K562 (cell line): Measurements from ENCODE around the gene FH. TPM values are rescaled to one million over a fixed set of nuclear protein-coding genes. Genes with fewer than 3 reads are reported as not detected.

Source experiments
- ATAC-seq: fragments of 200-7000 bp; cut with Tn5 transposase; 3 replicates; pipeline ENCODE4 v1.9.1; 2020; ENCODE audit warnings: moderate library complexity
- BruUV-seq: library from RNA; stranded (reverse); fragments of 400-500 nt; replicated peaks from 2 replicates; lab custom pipeline; 2021; lab: Mats Ljungman, UMichigan
- CTCF ChIA-PET: fragments of 300-600 bp; formaldehyde crosslinking; extraction: SDS; loops from one replicate; lab custom pipeline; 2021; ENCODE audit warnings: low intra/inter-chr PET ratio; lab: Yijun Ruan, JAX
- POLR2A ChIA-PET: fragments of 300-600, 350-650 bp; sonication (Branson Sonifier 250); formaldehyde crosslinking; extraction: SDS; loops from one replicate; lab custom pipeline; 2021; ENCODE audit warnings: antibody characterized with exemption, inconsistent platforms; lab: Yijun Ruan, JAX
- DNase-seq, 4 experiments: peaks; one replicate each; pipeline versions ENCODE4 v3.0.0 to v3.0.0-alpha.2; 2011 to 2018; ENCODE audit warnings: low spot score in 3 of 4, mixed read lengths in 3 of 4; ENCODE audit errors: extremely low read depth in 1 of 4
- FAIRE-seq: peaks from 2 replicates; lab custom pipeline; 2011; peaks lifted over from hg19 to GRCh38; lab: Jason Lieb, UNC
- H2AFZ ChIP-seq: 2 replicates; pipeline ENCODE4 v1.6.0; 2011; ENCODE audit warnings: low read depth, low read length, control low read depth, inconsistent platforms
- H3K27ac ChIP-seq: fragments of 200-600 bp; 3 replicates; pipeline ENCODE4 v1.8.0; 2011; ENCODE audit warnings: low read depth, mild to moderate bottlenecking, control low read depth, inconsistent platforms, low read length, moderate library complexity, mixed read lengths; ENCODE audit errors: extremely low read depth
- H3K27me3 ChIP-seq, 2 experiments: fragments of 300-600 bp in 1 of 2; 2 replicates in 1 of 2; 3 replicates in 1 of 2; pipeline versions ENCODE4 v1.6.0 to v1.8.0; 2011; ENCODE audit warnings: inconsistent platforms in 2 of 2, low read length in 2 of 2, mild to moderate bottlenecking in 1 of 2, mixed read lengths in 1 of 2, moderate library complexity in 1 of 2; ENCODE audit not compliant: control insufficient read depth in 2 of 2, insufficient read depth in 2 of 2
- H3K36me3 ChIP-seq: fragments of 300-600 bp; 3 replicates; pipeline ENCODE4 v1.8.0; 2011; ENCODE audit warnings: mild to moderate bottlenecking, low read length, inconsistent platforms; ENCODE audit not compliant: control insufficient read depth, insufficient read depth
- H3K4me1 ChIP-seq, 2 experiments: fragments of 200-600 bp in 1 of 2; replicated peaks in 1 of 2; 2 replicates in 1 of 2; 3 replicates in 1 of 2; pipeline versions ENCODE4 v1.5.1 to v1.8.0; 2011; ENCODE audit warnings: inconsistent platforms in 2 of 2, low read length in 2 of 2, mild to moderate bottlenecking in 1 of 2, mixed read lengths in 1 of 2, moderate library complexity in 1 of 2; ENCODE audit not compliant: control insufficient read depth in 2 of 2, insufficient read depth in 2 of 2
- H3K4me2 ChIP-seq: 2 replicates; pipeline ENCODE4 v1.6.1; 2011; ENCODE audit warnings: low read length, control low read depth, inconsistent platforms, mixed read lengths; ENCODE audit not compliant: insufficient read depth
- H3K4me3 ChIP-seq: fragments of 200-600 bp; sonication (generic), shearing (Covaris generic); 2 replicates; pipeline ENCODE4 v1.5.1; 2016; ENCODE audit warnings: control low read depth, inconsistent platforms
- H3K79me2 ChIP-seq: fragments of 200-600 bp; 3 replicates; pipeline ENCODE4 v1.8.0; 2011; ENCODE audit warnings: low read length, inconsistent platforms; ENCODE audit not compliant: control insufficient read depth, insufficient read depth
- H3K9ac ChIP-seq, 2 experiments: 2 replicates each; pipeline versions ENCODE4 v1.6.0 to v1.6.1; 2011; ENCODE audit warnings: low read depth in 2 of 2, low read length in 2 of 2, control low read depth in 1 of 2, inconsistent platforms in 1 of 2, mild to moderate bottlenecking in 1 of 2, mixed read lengths in 1 of 2; ENCODE audit not compliant: insufficient read depth in 1 of 2
- H3K9me1 ChIP-seq: one replicate; pipeline ENCODE4 v1.6.0; 2011; ENCODE audit warnings: inconsistent platforms, mild to moderate bottlenecking, low read length, moderate library complexity; ENCODE audit not compliant: control insufficient read depth, insufficient read depth
- H3K9me3 ChIP-seq: replicated peaks from 2 replicates; pipeline ENCODE4 v1.5.1; 2011; ENCODE audit warnings: low read depth, low read length, inconsistent platforms; ENCODE audit not compliant: control insufficient read depth, insufficient read depth
- H4K20me1 ChIP-seq: replicated peaks from 2 replicates; pipeline ENCODE4 v1.6.1; 2011; ENCODE audit warnings: low read length, inconsistent platforms, mixed read lengths; ENCODE audit not compliant: control insufficient read depth, insufficient read depth
- CBX2 ChIP-seq: fragments of 200-600 bp; sonication (generic); IDR thresholded peaks from one replicate; pipeline ENCODE4 v1.6.1; 2012; ENCODE audit warnings: mild to moderate bottlenecking, low read length, inconsistent platforms; ENCODE audit not compliant: insufficient read depth, poor library complexity, severe bottlenecking
- HNRNPLL ChIP-seq: fragments of 200-400 bp; formaldehyde crosslinking; IDR thresholded peaks from 2 replicates; pipeline ENCODE4 v1.6.1; 2017; ENCODE audit warnings: low read length, low read depth, mild to moderate bottlenecking; ENCODE audit not compliant: poor library complexity, severe bottlenecking
- KDM4B ChIP-seq, 2 experiments: fragments of 450-650 bp in 1 of 2; sonication (generic) in 1 of 2; IDR thresholded peaks; 2 replicates each; pipeline ENCODE4 v1.6.1; 2016 to 2017; ENCODE audit warnings: borderline replicate concordance in 2 of 2, antibody characterized with exemption in 1 of 2, low read depth in 1 of 2, mild to moderate bottlenecking in 1 of 2
- POLR3A ChIP-seq: IDR thresholded peaks from 2 replicates; pipeline ENCODE4 v1.6.1; 2011; ENCODE audit warnings: borderline replicate concordance, mild to moderate bottlenecking, moderate library complexity; ENCODE audit not compliant: insufficient read length, insufficient read depth; ENCODE audit errors: extremely low read depth
- RCOR1 ChIP-seq, 2 experiments: IDR thresholded peaks; 2 replicates each; pipeline ENCODE4 v1.6.1; 2012; ENCODE audit warnings: low read depth in 2 of 2, low read length in 2 of 2, borderline replicate concordance in 1 of 2, improper control_type of control experiment in 1 of 2
- RFX1 ChIP-seq: fragments of 450-650 bp; IDR thresholded peaks from 2 replicates; pipeline ENCODE4 v1.6.1; 2016; ENCODE audit warnings: mild to moderate bottlenecking, moderate library complexity
- SMARCA4 ChIP-seq: fragments of 450-650 bp; IDR thresholded peaks from 2 replicates; pipeline ENCODE4 v1.6.1; 2016
- SNRNP70 ChIP-seq: fragments of 200-400 bp; formaldehyde crosslinking; optimal IDR thresholded peaks from 2 replicates; pipeline ENCODE3; 2017; ENCODE audit warnings: low read depth, low read length
- WGBS: fragments of 100-300 bp; shearing (Covaris generic); methylation state at CpG from one replicate; pipeline ENCODE4 v1.1.6; 2016; ENCODE audit warnings: low coverage, mixed read lengths; ENCODE audit not compliant: insufficient coverage; ENCODE audit errors: missing lambda C conversion rate; 5-methylcytosine and 5-hydroxymethylcytosine counted together
- in situ Hi-C: fragments of 300-500 bp; cut with MboI; formaldehyde crosslinking; loops from 4 replicates; pipeline ENCODE4 v1.15.0; 2018; ENCODE audit warnings: inconsistent platforms, mixed read lengths
- intact Hi-C: fragments of 100-400 bp; cut with micrococcal nuclease; formaldehyde crosslinking; loops from 2 replicates; pipeline ENCODE4 v1.14.2; 2022
- polyA plus RNA-seq, 8 experiments: library from polyadenylated mRNA; depleted of rRNA in 4 of 8; stranded (reverse) in 5 of 8; unstranded in 3 of 8; fragments of >200 nt; fragmentation: Nextera tagmentation in 2 of 8; fragmentation: Illumina TruSeq in 1 of 8; extraction: Ambion mirVana in 2 of 8; extraction: Trizol in 1 of 8; gene quantifications; 2 replicates each; pipeline versions ENCODE4 v1.2.1 to v1.2.3, GENCODE V29; 2011 to 2014; ENCODE audit warnings: inconsistent platforms in 1 of 8, missing spikeins in 1 of 8
- total RNA-seq, 7 experiments: library from RNA; depleted of rRNA in 6 of 7; stranded (reverse); fragments of >200 nt in 6 of 7; fragmentation: Illumina TruSeq in 2 of 7; extraction: Trizol in 2 of 7; gene quantifications; 2 replicates each; pipeline versions ENCODE4 v1.2.1 to v1.2.3, GENCODE V29; 2011 to 2021; ENCODE audit warnings: low replicate concordance in 1 of 7
- TF ChIP-seq, protein P1 (sequence below), 2 experiments: fragments of 450-650 bp; conservative IDR thresholded peaks; 2 replicates each; pipeline ENCODE4 v1.6.1; 2017; ENCODE audit warnings: mild to moderate bottlenecking in 2 of 2, moderate library complexity in 2 of 2
- TF ChIP-seq, protein P2 (sequence below): sonication (generic); formaldehyde crosslinking; IDR thresholded peaks from 2 replicates; pipeline ENCODE4 v1.8.0; 2022; ENCODE audit warnings: missing genetic modification reagents, mild to moderate bottlenecking, borderline replicate concordance

Gene FH
- total and polyA plus RNA-seq, 9 of the 15 experiments (the other 6 are each of a cell fraction or from before 2014, with no cell fraction given), result 117 to 240 (median 211) TPM

DNA sequence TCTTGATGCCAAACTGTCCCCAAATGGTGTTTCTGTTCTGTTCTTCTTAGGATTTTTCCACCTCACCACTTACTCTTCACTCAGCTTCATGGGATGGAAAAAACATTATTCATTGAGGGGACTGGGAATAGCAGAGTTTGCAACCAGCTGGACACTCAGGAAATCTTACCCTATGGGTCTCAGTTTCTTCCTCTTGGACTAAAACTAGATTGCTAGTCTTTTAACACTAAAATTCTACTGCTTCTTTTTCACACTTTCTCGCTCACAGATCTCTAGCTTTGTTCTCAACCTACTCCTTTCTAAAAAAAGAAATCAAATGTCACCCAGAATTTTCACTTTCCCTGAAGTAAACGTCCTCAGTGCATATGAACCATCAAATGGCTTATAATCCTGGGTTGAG lies 17.4 kb upstream of the FH start:
- Histone ChIP-seq H3K9me3 (no peaks in the 10 kb centered on the region), H3K9ac (no peak overlapping the region), H3K9me1 (no peaks in the 10 kb centered on the region), H3K4me2 (no peak overlapping the region), H3K27ac (no peak overlapping the region), H3K36me3 (no peaks in the 10 kb centered on the region), H3K27me3 (no peaks in the 10 kb centered on the region), H3K4me3 (no peak overlapping the region), H4K20me1 (no peaks in the 10 kb centered on the region), H3K79me2 (no peaks in the 10 kb centered on the region), H2AFZ (peak overlapping the region; percentile 70; the same call in 1 of the 2 replicates), H3K4me1 (no peaks in the 10 kb centered on the region)
- CTCF ChIA-PET, result no interaction called here
- 10% methylated on average over 2 of the region's 2 CpGs for WGBS
- BruUV-seq, result no TSS peak
- no peak for TF ChIP-seq KDM4B (IDR thresholded peaks at IDR 0.05; ENCODE audit: borderline replicate concordance in 2 of 2, low read depth in 1 of 2)
- TF ChIP-seq POLR3A, result no peak
- no peak for TF ChIP-seq HNRNPLL
- no peak for TF ChIP-seq SNRNP70
- TF ChIP-seq, protein P1, sequence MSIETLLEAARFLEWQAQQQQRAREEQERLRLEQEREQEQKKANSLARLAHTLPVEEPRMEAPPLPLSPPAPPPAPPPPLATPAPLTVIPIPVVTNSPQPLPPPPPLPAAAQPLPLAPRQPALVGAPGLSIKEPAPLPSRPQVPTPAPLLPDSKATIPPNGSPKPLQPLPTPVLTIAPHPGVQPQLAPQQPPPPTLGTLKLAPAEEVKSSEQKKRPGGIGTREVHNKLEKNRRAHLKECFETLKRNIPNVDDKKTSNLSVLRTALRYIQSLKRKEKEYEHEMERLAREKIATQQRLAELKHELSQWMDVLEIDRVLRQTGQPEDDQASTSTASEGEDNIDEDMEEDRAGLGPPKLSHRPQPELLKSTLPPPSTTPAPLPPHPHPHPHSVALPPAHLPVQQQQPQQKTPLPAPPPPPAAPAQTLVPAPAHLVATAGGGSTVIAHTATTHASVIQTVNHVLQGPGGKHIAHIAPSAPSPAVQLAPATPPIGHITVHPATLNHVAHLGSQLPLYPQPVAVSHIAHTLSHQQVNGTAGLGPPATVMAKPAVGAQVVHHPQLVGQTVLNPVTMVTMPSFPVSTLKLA (conservative IDR thresholded peaks at IDR 0.05), result no peak
- TF ChIP-seq, protein P2, sequence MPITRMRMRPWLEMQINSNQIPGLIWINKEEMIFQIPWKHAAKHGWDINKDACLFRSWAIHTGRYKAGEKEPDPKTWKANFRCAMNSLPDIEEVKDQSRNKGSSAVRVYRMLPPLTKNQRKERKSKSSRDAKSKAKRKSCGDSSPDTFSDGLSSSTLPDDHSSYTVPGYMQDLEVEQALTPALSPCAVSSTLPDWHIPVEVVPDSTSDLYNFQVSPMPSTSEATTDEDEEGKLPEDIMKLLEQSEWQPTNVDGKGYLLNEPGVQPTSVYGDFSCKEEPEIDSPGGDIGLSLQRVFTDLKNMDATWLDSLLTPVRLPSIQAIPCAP, result no peak
- TF ChIP-seq RFX1, result no peak
- no peak for TF ChIP-seq CBX2
- TF ChIP-seq SMARCA4, result no peak
- TF ChIP-seq RCOR1 (IDR thresholded peaks at IDR 0.05; ENCODE audit: borderline replicate concordance in 1 of 2, low read depth in 2 of 2, low read length in 2 of 2), result no peak
- intact Hi-C loops, result no loop called here
- in situ Hi-C loops, result no loop called here
- ATAC-seq, result no peak
- DNase-seq, result no peak
- POLR2A ChIA-PET, result interaction anchor here (1.0 to 1.3 kb wide), 4 partner anchors 9 to 13 kb away, joined by 3 read pairs; no protein-coding TSS in a partner anchor
- FAIRE-seq, result no peak
